Astrocyte (in vitro differentiated cells and primary cell): ENCODE measurements around the gene ZNF608. TPM values are rescaled to one million over a fixed set of nuclear protein-coding genes. Genes with fewer than 3 reads are reported as not detected.
A peak's percentile ranks its signal among the peaks of the same experiment; 100 is the strongest.

Source experiments
- DNase-seq: peaks from one replicate; pipeline ENCODE4 v3.0.0-alpha.2; 2010; ENCODE audit warnings: low read depth
- FAIRE-seq: peaks from 2 replicates; lab custom pipeline; 2011; peaks lifted over from hg19 to GRCh38; lab: Jason Lieb, UNC
- H2AFZ ChIP-seq: 2 replicates; pipeline ENCODE4 v1.6.0; 2012; ENCODE audit warnings: low read depth, low read length, inconsistent platforms
- H3K27ac ChIP-seq: 2 replicates; pipeline ENCODE4 v1.5.1; 2011; ENCODE audit warnings: low read depth, low read length, inconsistent platforms
- H3K27me3 ChIP-seq: 2 replicates; pipeline ENCODE4 v1.6.0; 2011; ENCODE audit warnings: low read length, inconsistent platforms; ENCODE audit not compliant: insufficient read depth
- H3K36me3 ChIP-seq: 2 replicates; pipeline ENCODE4 v1.5.1; 2011; ENCODE audit warnings: low read length, inconsistent platforms; ENCODE audit not compliant: insufficient read depth
- H3K4me1 ChIP-seq: 2 replicates; pipeline ENCODE4 v1.5.1; 2011; ENCODE audit warnings: low read length, inconsistent platforms; ENCODE audit not compliant: insufficient read depth
- H3K4me2 ChIP-seq: 2 replicates; pipeline ENCODE4 v1.6.0; 2012; ENCODE audit warnings: low read length, inconsistent platforms
- H3K4me3 ChIP-seq: 2 replicates; pipeline ENCODE4 v1.5.1; 2011; ENCODE audit warnings: low read depth, mild to moderate bottlenecking, low read length, inconsistent platforms; ENCODE audit not compliant: insufficient read depth
- H3K79me2 ChIP-seq: 2 replicates; pipeline ENCODE4 v1.6.0; 2012; ENCODE audit warnings: mild to moderate bottlenecking, low read length, inconsistent platforms; ENCODE audit not compliant: insufficient read depth
- H3K9ac ChIP-seq: 2 replicates; pipeline ENCODE4 v1.6.0; 2012; ENCODE audit warnings: mild to moderate bottlenecking, low read length, inconsistent platforms
- H3K9me3 ChIP-seq: 2 replicates; pipeline ENCODE4 v1.5.1; 2012; ENCODE audit warnings: low read depth, mild to moderate bottlenecking, low read length, inconsistent platforms; ENCODE audit not compliant: insufficient read depth
- H4K20me1 ChIP-seq: 2 replicates; pipeline ENCODE4 v1.6.0; 2012; ENCODE audit warnings: low read length, inconsistent platforms; ENCODE audit not compliant: insufficient read depth
- H3K27ac Mint-ChIP-seq: one replicate; pipeline ENCODE4 v1.8.0; 2021; ENCODE audit warnings: mild to moderate bottlenecking, mixed read lengths; ENCODE audit not compliant: unreplicated experiment
- H3K27me3 Mint-ChIP-seq: one replicate; pipeline ENCODE4 v1.8.0; 2021; ENCODE audit warnings: low read depth, mixed read lengths; ENCODE audit not compliant: unreplicated experiment
- H3K36me3 Mint-ChIP-seq: one replicate; pipeline ENCODE4 v1.8.0; 2021; ENCODE audit warnings: low read depth, mixed read lengths; ENCODE audit not compliant: unreplicated experiment
- H3K4me1 Mint-ChIP-seq: one replicate; pipeline ENCODE4 v1.8.0; 2021; ENCODE audit warnings: low read depth, mixed read lengths; ENCODE audit not compliant: unreplicated experiment
- H3K4me3 Mint-ChIP-seq: one replicate; pipeline ENCODE4 v1.8.0; 2021; ENCODE audit warnings: mild to moderate bottlenecking, moderate library complexity, mixed read lengths; ENCODE audit not compliant: unreplicated experiment
- H3K9me3 Mint-ChIP-seq: one replicate; pipeline ENCODE4 v1.8.0; 2021; ENCODE audit warnings: mild to moderate bottlenecking, mixed read lengths; ENCODE audit not compliant: unreplicated experiment
- CTCF ChIP-seq: IDR thresholded peaks from 2 replicates; pipeline ENCODE4 v1.5.1; 2011; ENCODE audit warnings: low read depth, mild to moderate bottlenecking, inconsistent platforms, low read length, moderate library complexity; ENCODE audit not compliant: insufficient read depth
- EZH2 ChIP-seq: IDR thresholded peaks from 2 replicates; pipeline ENCODE4 v1.6.1; 2012; ENCODE audit warnings: mild to moderate bottlenecking, low read length, inconsistent platforms; ENCODE audit not compliant: insufficient read depth
- total RNA-seq: library from RNA; stranded (reverse); gene quantifications from 2 replicates; pipeline ENCODE4 v1.2.1, GENCODE V29; 2021

The ZNF608 gene
- total RNA-seq, 1 donor from 2014 or later, result 57.3 TPM

- H2AFZ ChIP-seq, result no peak overlapping the region
- H3K4me3 ChIP-seq, result no peak overlapping the region
- TF ChIP-seq EZH2 (no peak), CTCF (no peak)
- H3K4me1 ChIP-seq, result no peaks in the 10 kb centered on the region
- no peaks in the 10 kb centered on the region for H3K9me3 ChIP-seq
- H3K79me2 ChIP-seq, result no peaks in the 10 kb centered on the region
- H3K27ac ChIP-seq, result no peak overlapping the region
- peaks cover 17% of the 10 kb centered on the region for H3K4me1 Mint-ChIP-seq
- H3K27me3 ChIP-seq, result no peaks in the 10 kb centered on the region
- no peak overlapping the region for H3K27ac Mint-ChIP-seq
- H3K36me3 Mint-ChIP-seq, result no peaks in the 10 kb centered on the region
- peak; percentile 5 for FAIRE-seq
- H3K4me3 Mint-ChIP-seq, result no peak overlapping the region
- H3K9me3 Mint-ChIP-seq, result no peaks in the 10 kb centered on the region
- no peak overlapping the region for H3K9ac ChIP-seq
- H3K36me3 ChIP-seq, result no peaks in the 10 kb centered on the region
- DNase-seq, result peak; percentile 27
- H3K4me2 ChIP-seq, result peak overlapping the region; percentile 18
- H3K27me3 Mint-ChIP-seq, result no peaks in the 10 kb centered on the region
- H4K20me1 ChIP-seq, result no peaks in the 10 kb centered on the region
Observed at GRCh38 chr5:124755565-124755964, 9.1 kb upstream of the ZNF608 start.

- Histone ChIP-seq H3K4me3 (no peak overlapping the region), H2AFZ (no peak overlapping the region), H3K4me1 (no peaks in the 10 kb centered on the region), H3K9ac (no peak overlapping the region), H3K79me2 (no peaks in the 10 kb centered on the region), H3K4me2 (no peak overlapping the region), H3K27ac (no peak overlapping the region), H3K9me3 (no peaks in the 10 kb centered on the region), H3K36me3 (no peaks in the 10 kb centered on the region), H3K27me3 (no peaks in the 10 kb centered on the region), H4K20me1 (no peaks in the 10 kb centered on the region)
- FAIRE-seq (no peak), DNase-seq (no peak)
- Mint-ChIP-seq H3K4me1 (peaks cover 19% of the 10 kb centered on the region), H3K4me3 (no peak overlapping the region), H3K27ac (no peak overlapping the region), H3K9me3 (no peaks in the 10 kb centered on the region), H3K27me3 (no peaks in the 10 kb centered on the region), H3K36me3 (no peaks in the 10 kb centered on the region)
- TF ChIP-seq CTCF, result no peak
- no peak for TF ChIP-seq EZH2
Observed at GRCh38 chr5:124755041-124755440, 8.6 kb upstream of the ZNF608 start.

GRCh38 chr5:124754206-124754927 is 7.9 kb upstream of the ZNF608 start:
- Mint-ChIP-seq H3K4me3 (no peak overlapping the region), H3K27me3 (no peaks in the 10 kb centered on the region), H3K9me3 (no peaks in the 10 kb centered on the region), H3K27ac (no peak overlapping the region), H3K4me1 (peaks cover 22% of the 10 kb centered on the region), H3K36me3 (no peaks in the 10 kb centered on the region)
- no peak for DNase-seq
- Histone ChIP-seq H3K36me3 (no peaks in the 10 kb centered on the region), H3K27ac (no peak overlapping the region), H3K4me2 (no peak overlapping the region), H3K27me3 (no peaks in the 10 kb centered on the region), H4K20me1 (no peaks in the 10 kb centered on the region), H3K9me3 (no peaks in the 10 kb centered on the region), H3K4me1 (peaks cover 6% of the 10 kb centered on the region), H3K4me3 (no peak overlapping the region), H3K9ac (no peak overlapping the region), H2AFZ (no peak overlapping the region), H3K79me2 (no peaks in the 10 kb centered on the region)
- TF ChIP-seq CTCF (no peak), EZH2 (no peak)
- no peak for FAIRE-seq
